Choroid plexus epithelial cell (primary cell): ENCODE results near the gene ZP3.
"Not testable (repeated sequence)": the region's sequence is repeated elsewhere in the genome, so short reads cannot be mapped to it uniquely, and the experiment has no call there.

Experiments used
- DNase-seq: peaks from one replicate; pipeline ENCODE4 v3.0.0-alpha.2; 2010; ENCODE audit warnings: low read depth
- H3K4me3 ChIP-seq: 2 replicates; pipeline ENCODE4 v1.5.1; 2011; ENCODE audit warnings: low read depth, mild to moderate bottlenecking, control low read depth, low read length, moderate library complexity
- CTCF ChIP-seq: conservative IDR thresholded peaks from 2 replicates; pipeline ENCODE4 v1.5.1; 2011; ENCODE audit warnings: low read depth, mild to moderate bottlenecking, control low read depth, inconsistent platforms, low read length, moderate library complexity

The ZP3 gene

GRCh38 chr7:76395965-76396726 lies 28.6 kb upstream of the ZP3 start:
- no peak overlapping the region for H3K4me3 ChIP-seq
- peak; percentile 78 for DNase-seq
- TF ChIP-seq CTCF = no peak

GRCh38 chr7:76396864-76397263 lies 27.9 kb upstream of the ZP3 start:
- H3K4me3 ChIP-seq = no peak overlapping the region
- no peak for TF ChIP-seq CTCF
- DNase-seq = no peak

GRCh38 chr7:76397409-76398183 lies 27.2 kb upstream of the ZP3 start:
- no peak for TF ChIP-seq CTCF
- peak; percentile 65 for DNase-seq
- H3K4me3 ChIP-seq = peak overlapping the region; percentile 57

DNA sequence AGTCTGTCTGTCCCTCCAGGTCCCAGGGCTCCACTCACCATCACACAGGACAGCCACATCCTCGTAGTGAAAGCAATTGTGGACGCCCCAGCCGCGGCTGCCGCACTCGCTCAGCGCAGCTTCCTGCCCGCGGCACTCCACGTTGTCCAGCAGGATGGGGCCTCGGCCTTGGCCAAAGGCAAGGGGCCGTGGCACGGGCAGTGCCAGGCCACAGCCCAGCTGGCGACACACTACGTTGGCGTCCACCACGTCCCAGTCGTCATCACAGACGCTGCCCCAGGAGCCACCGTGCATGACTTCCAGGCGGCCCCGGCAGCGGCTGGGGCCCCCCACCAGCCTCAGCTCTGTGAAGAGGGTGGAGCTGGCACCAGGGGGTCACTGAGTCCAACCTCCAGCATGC lies 24.5 kb upstream of the ZP3 start:
- DNase-seq = no peak
- no peak for TF ChIP-seq CTCF
- H3K4me3 ChIP-seq = no peak overlapping the region

GRCh38 chr7:76403097-76403496 lies 21.7 kb upstream of the ZP3 start:
- not testable (repeated sequence) for DNase-seq, H3K4me3 ChIP-seq

- no peak for TF ChIP-seq CTCF
- no peak for DNase-seq
- no peak overlapping the region for H3K4me3 ChIP-seq
Measured at GRCh38 chr7:76403780-76404494, 20.8 kb upstream of the ZP3 start.

- TF ChIP-seq CTCF = no peak
- DNase-seq = no peak
- no peak overlapping the region for H3K4me3 ChIP-seq
Measured at GRCh38 chr7:76405738-76406137, 19.0 kb upstream of the ZP3 start.
